GM12864 (cell line): ENCODE data around the gene SP140.
A peak's percentile ranks its signal among the peaks of the same experiment; 100 is the strongest.
"Not testable (repeated sequence)": the region's sequence is repeated elsewhere in the genome, so short reads cannot be mapped to it uniquely, and the experiment has no call there.

ENCODE experiments used
- DNase-seq: peaks from one replicate; pipeline ENCODE4 v3.0.0-alpha.2; 2011; ENCODE audit warnings: low read depth
- H3K4me3 ChIP-seq: 2 replicates; pipeline ENCODE4 v1.5.1; 2011; ENCODE audit warnings: mild to moderate bottlenecking, low read depth, low read length, control low read depth
- TF ChIP-seq, protein P1 (sequence below): IDR thresholded peaks from 2 replicates; pipeline ENCODE4 v1.5.1; 2011; ENCODE audit warnings: low read depth, mild to moderate bottlenecking, moderate library complexity, low read length, control low read depth, inconsistent platforms; ENCODE audit errors: missing control alignments

Gene SP140

DNA sequence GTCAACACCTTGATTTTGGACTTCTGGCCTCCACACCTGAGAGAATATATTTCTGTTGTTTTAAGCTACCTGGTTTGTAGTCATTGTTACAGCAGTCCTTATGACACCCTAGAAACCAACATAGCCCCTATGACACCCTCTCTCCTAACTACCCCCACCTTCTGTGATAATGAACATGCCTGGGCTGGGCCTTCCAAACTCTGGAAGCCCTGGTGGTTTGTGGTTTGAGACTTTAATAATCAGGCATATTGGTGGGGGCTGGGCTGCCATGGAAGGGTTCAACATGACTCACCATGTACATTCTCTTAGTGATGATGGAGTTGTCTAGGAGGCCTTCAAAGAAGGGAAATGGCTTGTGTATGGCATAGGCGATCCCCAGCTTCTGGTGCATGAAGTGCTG is 9.0 kb upstream of the SP140 start:
- TF ChIP-seq, protein P1, sequence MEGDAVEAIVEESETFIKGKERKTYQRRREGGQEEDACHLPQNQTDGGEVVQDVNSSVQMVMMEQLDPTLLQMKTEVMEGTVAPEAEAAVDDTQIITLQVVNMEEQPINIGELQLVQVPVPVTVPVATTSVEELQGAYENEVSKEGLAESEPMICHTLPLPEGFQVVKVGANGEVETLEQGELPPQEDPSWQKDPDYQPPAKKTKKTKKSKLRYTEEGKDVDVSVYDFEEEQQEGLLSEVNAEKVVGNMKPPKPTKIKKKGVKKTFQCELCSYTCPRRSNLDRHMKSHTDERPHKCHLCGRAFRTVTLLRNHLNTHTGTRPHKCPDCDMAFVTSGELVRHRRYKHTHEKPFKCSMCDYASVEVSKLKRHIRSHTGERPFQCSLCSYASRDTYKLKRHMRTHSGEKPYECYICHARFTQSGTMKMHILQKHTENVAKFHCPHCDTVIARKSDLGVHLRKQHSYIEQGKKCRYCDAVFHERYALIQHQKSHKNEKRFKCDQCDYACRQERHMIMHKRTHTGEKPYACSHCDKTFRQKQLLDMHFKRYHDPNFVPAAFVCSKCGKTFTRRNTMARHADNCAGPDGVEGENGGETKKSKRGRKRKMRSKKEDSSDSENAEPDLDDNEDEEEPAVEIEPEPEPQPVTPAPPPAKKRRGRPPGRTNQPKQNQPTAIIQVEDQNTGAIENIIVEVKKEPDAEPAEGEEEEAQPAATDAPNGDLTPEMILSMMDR: no peak
- no peak overlapping the region for H3K4me3 ChIP-seq
- DNase-seq: no peak

DNA sequence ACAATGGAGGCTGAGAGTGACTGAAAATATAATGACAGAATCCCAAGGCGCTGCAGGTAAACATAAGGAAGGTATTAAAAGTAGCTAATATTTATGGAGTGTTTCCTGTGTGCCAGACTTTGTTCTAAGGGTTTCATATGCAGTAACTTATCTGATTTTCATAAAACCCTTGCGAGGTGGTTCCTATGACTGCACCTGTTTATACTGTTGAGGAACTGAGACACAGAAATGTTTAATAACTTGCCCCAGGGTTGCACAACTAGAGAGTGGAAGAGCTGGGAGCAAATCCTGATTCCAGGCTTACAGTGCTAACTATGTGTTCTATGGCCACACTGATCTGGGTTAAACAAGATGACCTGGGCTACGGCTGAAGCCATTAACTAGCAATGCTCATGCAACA is 8.1 kb upstream of the SP140 start:
- peak overlapping the region; percentile 15 for H3K4me3 ChIP-seq
- no peak for DNase-seq
- TF ChIP-seq, protein P1: no peak

DNA sequence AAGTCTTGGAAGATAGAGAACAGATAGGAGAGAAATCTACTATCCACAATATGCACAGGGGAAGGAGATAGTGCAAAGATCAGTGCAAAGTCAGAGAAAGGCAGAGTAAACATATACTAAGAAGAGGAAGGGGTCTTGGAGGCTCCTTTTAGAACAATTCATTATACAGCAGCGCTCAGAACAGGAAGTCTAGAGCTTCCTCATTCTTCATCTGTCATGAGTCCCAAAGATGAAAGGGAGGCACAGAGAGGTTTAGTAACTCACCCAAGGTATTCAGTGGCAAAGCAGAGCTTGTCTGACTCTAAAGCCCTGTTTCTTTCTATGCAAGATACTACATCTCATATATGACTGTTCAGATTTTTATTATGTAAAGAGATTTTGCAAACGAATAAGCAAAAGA is 7.1 kb upstream of the SP140 start:
- H3K4me3 ChIP-seq: peak overlapping the region; percentile 69
- DNase-seq: no peak
- TF ChIP-seq, protein P1: no peak

DNA sequence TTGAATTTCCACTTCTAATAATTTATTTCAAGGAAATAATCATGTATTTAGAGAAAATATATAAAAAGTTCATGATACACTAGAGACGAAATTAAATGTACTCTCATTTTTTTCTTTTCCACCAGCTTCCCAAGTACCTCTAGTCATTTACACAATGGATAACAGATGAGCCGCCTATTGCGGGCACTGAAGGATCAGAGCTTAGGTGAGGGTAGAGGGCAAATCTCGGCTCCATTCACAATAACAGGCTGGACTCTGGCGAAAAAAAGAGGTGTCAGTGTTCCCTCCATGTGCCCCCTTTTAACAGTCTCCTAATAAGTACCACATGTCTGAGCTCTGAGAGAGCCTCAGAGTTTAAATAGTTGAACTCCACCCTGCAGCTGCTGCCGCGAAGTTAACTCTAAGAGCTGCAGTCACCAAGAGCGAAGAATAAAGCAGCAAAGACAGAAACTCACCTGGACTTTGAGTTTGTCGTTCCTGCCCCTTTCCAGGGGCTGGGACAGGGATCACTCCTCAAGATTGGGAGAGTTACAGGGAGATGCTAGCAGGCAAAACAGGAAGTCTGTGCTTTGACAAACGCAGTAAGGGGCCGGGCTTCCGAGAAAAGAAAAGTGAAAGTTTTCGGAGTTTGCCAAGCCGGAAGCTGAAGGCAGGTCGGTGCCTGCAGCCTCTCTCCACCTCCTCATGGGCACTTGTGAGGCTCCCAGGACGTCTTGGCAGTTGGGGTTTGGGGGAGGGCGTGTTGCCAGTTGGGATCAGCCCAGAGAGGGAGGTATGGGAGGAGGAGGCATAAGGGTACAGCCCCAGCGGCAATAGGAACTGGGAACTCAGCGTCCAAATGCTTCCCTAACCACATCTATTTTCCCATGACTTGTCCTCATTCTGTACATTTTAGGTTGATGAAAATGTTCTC is 5.9 kb upstream of the SP140 start, which contains the start of gene SP110:
Gene SP110 (minus strand): TSS at position 566 of the 913 bp plus-strand sequence. CDS start 3,057 bp downstream, outside the sequence.
- H3K4me3 ChIP-seq: peak within 1 kb of the TSS; percentile 69
- TF ChIP-seq, protein P1: no peak
- peak; percentile 70 for DNase-seq

DNA sequence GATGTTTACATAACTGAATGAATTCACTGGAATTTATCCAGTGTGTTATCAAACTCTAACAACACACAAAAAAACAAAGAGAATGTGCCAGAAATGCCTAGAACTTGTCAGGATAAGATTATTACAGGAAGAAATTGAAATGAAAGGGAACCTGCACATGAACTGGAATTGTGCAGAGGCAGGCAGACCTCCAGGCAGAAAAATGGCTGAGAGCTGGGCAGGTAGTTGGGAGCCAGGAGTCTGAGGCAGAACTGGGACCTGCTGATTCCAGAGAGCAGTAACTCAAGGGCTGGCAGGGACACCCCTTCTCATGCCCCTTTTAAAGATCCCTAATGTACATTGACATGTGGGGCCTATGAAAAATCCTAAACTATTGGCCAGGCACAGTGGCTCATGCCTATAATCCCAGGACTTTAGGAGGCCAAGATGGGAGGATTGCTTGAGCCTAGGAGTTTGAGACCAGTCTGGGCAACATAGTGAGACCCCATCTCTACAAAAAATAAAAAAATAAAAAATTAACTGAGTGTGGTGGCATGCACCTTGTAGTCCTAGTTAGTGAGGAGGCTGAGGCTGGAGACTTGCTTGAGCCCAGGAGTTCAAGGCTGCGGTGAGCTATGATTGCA is 5.1 kb upstream of the SP140 start:
- TF ChIP-seq, protein P1: no peak
- peak overlapping the region; percentile 69 for H3K4me3 ChIP-seq
- no peak for DNase-seq

DNA sequence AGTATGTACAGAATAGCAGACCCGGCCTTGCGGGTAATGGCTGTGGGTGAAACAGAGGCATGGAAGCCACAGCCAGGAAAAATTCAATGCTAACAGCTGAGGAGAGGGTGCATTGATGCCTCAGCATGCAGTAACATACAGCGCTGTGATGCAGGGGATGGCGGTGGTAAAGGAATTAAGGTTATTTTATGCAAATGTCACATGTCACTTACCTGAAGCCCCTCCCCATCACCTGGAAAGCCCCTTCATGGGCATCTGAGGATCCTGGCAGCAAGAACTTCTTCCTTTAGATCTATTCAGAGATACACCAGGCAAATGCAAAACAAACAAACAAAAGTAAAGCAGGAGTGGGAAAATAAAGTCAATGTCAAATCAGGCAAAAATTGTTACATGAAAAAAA is 4.0 kb upstream of the SP140 start:
- no peak for DNase-seq
- TF ChIP-seq, protein P1: no peak
- no peak overlapping the region for H3K4me3 ChIP-seq

DNA sequence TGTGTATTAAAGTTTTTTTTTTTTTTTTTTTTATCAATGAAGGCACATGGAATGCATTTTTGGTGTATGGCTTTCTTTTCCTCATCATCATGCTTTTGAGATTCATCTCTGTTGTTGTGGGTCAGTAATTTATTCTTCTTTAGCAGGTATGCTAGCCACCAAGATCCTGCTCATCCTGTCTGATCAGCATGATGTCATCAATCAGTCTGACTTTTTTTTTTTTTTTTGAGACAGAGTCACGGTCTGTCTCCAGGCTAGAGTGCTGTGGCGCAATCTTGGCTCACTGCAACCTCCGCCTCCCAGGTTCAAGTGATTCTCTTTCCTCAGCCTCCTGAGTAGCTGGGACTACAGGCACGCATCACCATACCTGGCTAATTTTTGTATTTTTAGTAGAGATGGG is 2.7 kb upstream of the SP140 start:
- DNase-seq: not testable (repeated sequence)

More for the DNA sequence above, 2.7 kb upstream of the SP140 start:
- not testable (repeated sequence) for H3K4me3 ChIP-seq
